ENCODE data around the gene RSKR. TPM values are rescaled to one million over a fixed set of nuclear protein-coding genes. Genes with fewer than 3 reads are reported as not detected.

Gene RSKR
- polyA plus RNA-seq, 2 of the 4 experiments (the other 2 are of a cell fraction) = 5.8 to 18.7 TPM

GRCh38 chr17:28573521-28573920, 40.5 kb downstream of the RSKR start:
- H3K4me3 ChIP-seq = no peak overlapping the region
- 93% methylated on average over 9 of the region's 9 CpGs for WGBS (ENCODE audit: missing lambda C conversion rate)
- H3K27ac ChIP-seq = no peak overlapping the region
- H3K4me2 ChIP-seq = no peak overlapping the region
- CTCF ChIA-PET = interaction anchor here (1.0 to 3.8 kb wide), 6 partner anchors 12 to 72 kb away, joined by 3 to 24 read pairs (median 4); no protein-coding TSS in a partner anchor
- FAIRE-seq (no peak), ATAC-seq (no peak), DNase-seq (ENCODE audit: low read depth in 1 of 2, low spot score in 1 of 2) (no peak)
- H3K4me1 ChIP-seq = peaks cover 30% of the 10 kb centered on the region
- H3K9me3 ChIP-seq = no peaks in the 10 kb centered on the region
- POLR2A ChIA-PET = no interaction called here
- TF ChIP-seq CHD2 (IDR thresholded peaks at IDR 0.05; ENCODE audit: low read length, partially characterized antibody) = no peak
- no peak for TF ChIP-seq MAZ (IDR thresholded peaks at IDR 0.05; ENCODE audit: borderline replicate concordance, low read depth, low read length)
- TF ChIP-seq POLR2A (IDR thresholded peaks at IDR 0.05; ENCODE audit: low read length) = no peak
- no peak for TF ChIP-seq NFE2L2 (conservative IDR thresholded peaks at IDR 0.05; ENCODE audit: low read length)
- no peak for TF ChIP-seq BCL3 (IDR thresholded peaks at IDR 0.05)

GRCh38 chr17:28573040-28573380, 41.0 kb downstream of the RSKR start:
- H3K9me3 ChIP-seq = no peaks in the 10 kb centered on the region
- no peak for DNase-seq (ENCODE audit: low read depth in 1 of 2, low spot score in 1 of 2)
- no peak overlapping the region for H3K27ac ChIP-seq
- TF ChIP-seq GATA3 (IDR thresholded peaks at IDR 0.05; ENCODE audit: borderline replicate concordance) (no peak), RNF2 (IDR thresholded peaks at IDR 0.05; ENCODE audit: borderline replicate concordance, low read depth) (no peak), KDM5A (IDR thresholded peaks at IDR 0.05) (no peak), ZFP36 (IDR thresholded peaks at IDR 0.05; ENCODE audit: borderline replicate concordance, partially characterized antibody) (no peak), USF2 (IDR thresholded peaks at IDR 0.05) (no peak)
- no peak overlapping the region for H3K4me3 ChIP-seq
- POLR2A ChIA-PET = no interaction called here
- CTCF ChIA-PET = interaction anchor here (1.0 to 3.8 kb wide), 8 partner anchors 12 to 80 kb away, joined by 3 to 24 read pairs (median 4); no protein-coding TSS in a partner anchor
- peaks cover 30% of the 10 kb centered on the region for H3K4me1 ChIP-seq
- no peak overlapping the region for H3K4me2 ChIP-seq
- no peak for ATAC-seq
- no peak for FAIRE-seq

GRCh38 chr17:28572259-28573039, 41.5 kb downstream of the RSKR start:
- Histone ChIP-seq H3K4me3 (peak overlapping the region; percentile 92), H3K4me2 (peak overlapping the region; percentile 94), H3K27ac (no peak overlapping the region; a peak in 1 of 6 replicates), H3K9me3 (no peaks in the 10 kb centered on the region), H3K4me1 (peaks cover 30% of the 10 kb centered on the region)
- ATAC-seq = no peak
- POLR2A ChIA-PET = interaction anchor here (0.8 to 2.1 kb wide), 2 partner anchors 51 to 215 kb away, joined by 4 to 8 read pairs; partner anchors contain the start of gene POLDIP2
- FAIRE-seq = no peak
- TF ChIP-seq EP300 (IDR thresholded peaks at IDR 0.05) (no peak), POLR2AphosphoS2 (conservative IDR thresholded peaks at IDR 0.05; ENCODE audit: low read length) (no peak), HDAC2 (IDR thresholded peaks at IDR 0.05) (no peak), HOXB13 (CRISPR knock-in tag; IDR thresholded peaks at IDR 0.05; ENCODE audit: low read depth) (no peak), ZC3H11A (IDR thresholded peaks at IDR 0.05) (no peak), RNF2 (IDR thresholded peaks at IDR 0.05; ENCODE audit: borderline replicate concordance, low read depth) (no peak), E2F6 (IDR thresholded peaks at IDR 0.05; ENCODE audit: borderline replicate concordance, low read depth) (no peak), JUNB (IDR thresholded peaks at IDR 0.05) (no peak), BHLHE40 (IDR thresholded peaks at IDR 0.05; ENCODE audit: low read depth, low read length) (no peak), PHF8 (IDR thresholded peaks at IDR 0.05; ENCODE audit: borderline replicate concordance, low read depth) (no peak), MAFK (IDR thresholded peaks at IDR 0.05; ENCODE audit: partially characterized antibody) (no peak), USF2 (IDR thresholded peaks at IDR 0.05) (no peak), CEBPB (IDR thresholded peaks at IDR 0.05) (no peak), ZSCAN20 (CRISPR knock-in tag; IDR thresholded peaks at IDR 0.05) (no peak), ELK1 (IDR thresholded peaks at IDR 0.05; ENCODE audit: low read depth, low read length) (no peak), REST (IDR thresholded peaks at IDR 0.05) (no peak), EHF (CRISPR knock-in tag; IDR thresholded peaks at IDR 0.05) (no peak)
- 71% methylated on average over 5 of the region's 5 CpGs for WGBS (ENCODE audit: missing lambda C conversion rate)
- DNase-seq (ENCODE audit: low read depth in 1 of 2, low spot score in 1 of 2) = no peak
- CTCF ChIA-PET = interaction anchor here (0.6 to 3.8 kb wide), 14 partner anchors 10 to 149 kb away, joined by 3 to 24 read pairs (median 4); partner anchors contain the start of genes SDF2 and SUPT6H

Measured in A549 (cell line).